Panc1 (cell line): ENCODE data around the gene IBA57. TPM values are rescaled to one million over a fixed set of nuclear protein-coding genes. Genes with fewer than 3 reads are reported as not detected.

ENCODE experiments used
- ATAC-seq: fragments of 200-7000 bp; cut with Tn5 transposase; 2 replicates; pipeline ENCODE4 v1.9.1; 2020; ENCODE audit warnings: mild to moderate bottlenecking, moderate library complexity
- BruUV-seq: library from RNA; stranded (reverse); fragments of 400-500 nt; replicated peaks from 2 replicates; lab custom pipeline; 2021; lab: Mats Ljungman, UMichigan
- CTCF ChIA-PET: fragments of 300-600 bp; sonication (Branson Sonifier 250); formaldehyde crosslinking; loops from one replicate; lab custom pipeline; 2022; ENCODE audit warnings: antibody characterized with exemption; lab: Charles Lee
- POLR2A ChIA-PET: fragments of 300-600 bp; sonication (Branson Sonifier 250); formaldehyde crosslinking; loops from one replicate; lab custom pipeline; 2022; ENCODE audit warnings: antibody characterized with exemption; lab: Charles Lee
- DNase-seq: peaks from one replicate; pipeline ENCODE4 v3.0.0-alpha.2; 2010; ENCODE audit warnings: low read depth, low spot score
- H3K27ac ChIP-seq: 2 replicates; pipeline ENCODE4 v1.5.1; 2011; ENCODE audit warnings: mild to moderate bottlenecking, low read length, inconsistent platforms
- H3K27me3 ChIP-seq: fragments of 200-500 bp; sonication (Bioruptor generic); 2 replicates; pipeline ENCODE4 v1.6.0; 2014; ENCODE audit warnings: low read length, inconsistent platforms; ENCODE audit not compliant: control insufficient read depth, insufficient read depth
- H3K36me3 ChIP-seq: fragments of 200-500 bp; sonication (Bioruptor generic); 2 replicates; pipeline ENCODE4 v1.5.1; 2014; ENCODE audit warnings: inconsistent platforms, mild to moderate bottlenecking, low read length, moderate library complexity; ENCODE audit not compliant: control insufficient read depth, insufficient read depth
- H3K4me1 ChIP-seq: 2 replicates; pipeline ENCODE4 v1.5.1; 2011; ENCODE audit warnings: inconsistent platforms, mild to moderate bottlenecking, low read length, moderate library complexity; ENCODE audit not compliant: control insufficient read depth, insufficient read depth
- H3K4me3 ChIP-seq, 2 experiments: 2 replicates each; pipeline ENCODE4 v1.5.1; 2011 to 2012; ENCODE audit warnings: low read depth in 2 of 2, low read length in 2 of 2, mild to moderate bottlenecking in 2 of 2, inconsistent platforms in 1 of 2, moderate library complexity in 1 of 2
- H3K9me3 ChIP-seq: fragments of 200-500 bp; sonication (Bioruptor generic); 2 replicates; pipeline ENCODE4 v1.5.1; 2014; ENCODE audit warnings: low read depth, mild to moderate bottlenecking, inconsistent platforms, low read length, moderate library complexity; ENCODE audit not compliant: control insufficient read depth, insufficient read depth
- POLR2AphosphoS5 ChIP-seq: IDR thresholded peaks from 2 replicates; pipeline ENCODE4 v1.6.1; 2012; ENCODE audit warnings: mild to moderate bottlenecking, low read depth, low read length, moderate library complexity
- SIN3A ChIP-seq: IDR thresholded peaks from 2 replicates; pipeline ENCODE4 v1.6.1; 2012; ENCODE audit warnings: low read depth, mild to moderate bottlenecking, low read length, moderate library complexity, borderline replicate concordance; ENCODE audit not compliant: insufficient read depth
- TCF7L2 ChIP-seq: IDR thresholded peaks from 2 replicates; pipeline ENCODE4 v1.6.1; 2011; ENCODE audit warnings: mild to moderate bottlenecking, low read depth, low read length, inconsistent platforms
- in situ Hi-C: cut with HindIII; loops from 2 replicates; pipeline ENCODE4 v1.10.0; 2016; ENCODE audit warnings: low sequenced_read_pairs, low pct_unique_long_range_greater_than_20kb
- intact Hi-C: fragments of 100-400 bp; cut with micrococcal nuclease; formaldehyde crosslinking; loops from one replicate; pipeline ENCODE4 v1.10.0; 2022; ENCODE audit not compliant: unreplicated experiment
- total RNA-seq: library from RNA; stranded (reverse); gene quantifications from one replicate; pipeline ENCODE4 v1.2.1, GENCODE V29; 2021; ENCODE audit not compliant: unreplicated experiment
- TF ChIP-seq, protein P1 (sequence below): fragments of 450-650 bp; IDR thresholded peaks from 2 replicates; pipeline ENCODE4 v1.5.1; 2017; ENCODE audit warnings: mild to moderate bottlenecking
- TF ChIP-seq, protein P2 (sequence below), 2 experiments: IDR thresholded peaks; 2 replicates each; pipeline ENCODE4 v1.6.1; 2011 to 2012; ENCODE audit warnings: low read depth in 2 of 2, control low read depth in 1 of 2, low read length in 1 of 2, mild to moderate bottlenecking in 1 of 2, moderate library complexity in 1 of 2; ENCODE audit not compliant: insufficient read depth in 1 of 2

The IBA57 gene
- total RNA-seq, 1 experiment from 2014 or later = 11.3 TPM

DNA sequence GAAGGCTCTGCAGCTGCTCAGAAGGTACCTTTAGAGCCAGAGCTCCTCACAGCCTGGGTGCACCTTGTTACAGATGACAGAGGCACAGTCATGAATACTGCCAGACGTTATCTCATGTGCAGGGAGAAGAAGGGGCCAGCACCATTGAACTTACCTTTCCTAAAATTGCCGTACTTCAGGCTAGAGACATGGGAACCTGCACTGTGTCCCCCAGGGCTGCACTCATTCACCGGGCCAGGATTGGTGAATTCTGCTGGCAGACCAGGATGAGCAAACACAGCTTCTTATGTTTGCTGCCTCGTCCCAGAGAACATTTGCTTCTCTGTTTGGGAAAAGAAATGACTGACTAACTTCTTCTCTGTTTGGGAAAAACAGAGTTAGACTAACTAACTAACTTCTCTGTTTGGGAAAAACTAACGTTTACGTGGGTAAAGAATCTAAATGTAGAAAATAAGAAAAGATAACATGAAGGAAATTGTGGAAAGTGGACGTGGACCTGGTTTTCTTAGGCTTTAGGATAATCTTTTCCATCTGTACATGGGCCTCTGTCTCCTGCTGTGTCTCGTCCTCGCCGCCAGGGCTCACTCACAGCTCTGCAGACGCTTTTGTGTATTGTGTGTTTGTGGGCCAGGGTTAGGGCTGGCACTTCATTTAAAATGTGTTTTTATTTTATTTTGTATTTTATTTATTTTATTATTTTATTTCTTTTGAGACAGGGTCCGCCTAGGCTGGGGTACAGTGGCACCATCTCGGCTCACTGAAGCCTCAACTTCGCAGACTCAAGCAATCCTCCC lies 52.1 kb downstream of the IBA57 start:
- DNase-seq = no peak
- no peaks in the 10 kb centered on the region for H3K27me3 ChIP-seq
- BruUV-seq = no TSS peak
- H3K4me1 ChIP-seq = no peaks in the 10 kb centered on the region
- no peak for TF ChIP-seq POLR2AphosphoS5
- TF ChIP-seq, protein P1, sequence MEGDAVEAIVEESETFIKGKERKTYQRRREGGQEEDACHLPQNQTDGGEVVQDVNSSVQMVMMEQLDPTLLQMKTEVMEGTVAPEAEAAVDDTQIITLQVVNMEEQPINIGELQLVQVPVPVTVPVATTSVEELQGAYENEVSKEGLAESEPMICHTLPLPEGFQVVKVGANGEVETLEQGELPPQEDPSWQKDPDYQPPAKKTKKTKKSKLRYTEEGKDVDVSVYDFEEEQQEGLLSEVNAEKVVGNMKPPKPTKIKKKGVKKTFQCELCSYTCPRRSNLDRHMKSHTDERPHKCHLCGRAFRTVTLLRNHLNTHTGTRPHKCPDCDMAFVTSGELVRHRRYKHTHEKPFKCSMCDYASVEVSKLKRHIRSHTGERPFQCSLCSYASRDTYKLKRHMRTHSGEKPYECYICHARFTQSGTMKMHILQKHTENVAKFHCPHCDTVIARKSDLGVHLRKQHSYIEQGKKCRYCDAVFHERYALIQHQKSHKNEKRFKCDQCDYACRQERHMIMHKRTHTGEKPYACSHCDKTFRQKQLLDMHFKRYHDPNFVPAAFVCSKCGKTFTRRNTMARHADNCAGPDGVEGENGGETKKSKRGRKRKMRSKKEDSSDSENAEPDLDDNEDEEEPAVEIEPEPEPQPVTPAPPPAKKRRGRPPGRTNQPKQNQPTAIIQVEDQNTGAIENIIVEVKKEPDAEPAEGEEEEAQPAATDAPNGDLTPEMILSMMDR = no peak
- TF ChIP-seq SIN3A = no peak
- TF ChIP-seq, protein P2, sequence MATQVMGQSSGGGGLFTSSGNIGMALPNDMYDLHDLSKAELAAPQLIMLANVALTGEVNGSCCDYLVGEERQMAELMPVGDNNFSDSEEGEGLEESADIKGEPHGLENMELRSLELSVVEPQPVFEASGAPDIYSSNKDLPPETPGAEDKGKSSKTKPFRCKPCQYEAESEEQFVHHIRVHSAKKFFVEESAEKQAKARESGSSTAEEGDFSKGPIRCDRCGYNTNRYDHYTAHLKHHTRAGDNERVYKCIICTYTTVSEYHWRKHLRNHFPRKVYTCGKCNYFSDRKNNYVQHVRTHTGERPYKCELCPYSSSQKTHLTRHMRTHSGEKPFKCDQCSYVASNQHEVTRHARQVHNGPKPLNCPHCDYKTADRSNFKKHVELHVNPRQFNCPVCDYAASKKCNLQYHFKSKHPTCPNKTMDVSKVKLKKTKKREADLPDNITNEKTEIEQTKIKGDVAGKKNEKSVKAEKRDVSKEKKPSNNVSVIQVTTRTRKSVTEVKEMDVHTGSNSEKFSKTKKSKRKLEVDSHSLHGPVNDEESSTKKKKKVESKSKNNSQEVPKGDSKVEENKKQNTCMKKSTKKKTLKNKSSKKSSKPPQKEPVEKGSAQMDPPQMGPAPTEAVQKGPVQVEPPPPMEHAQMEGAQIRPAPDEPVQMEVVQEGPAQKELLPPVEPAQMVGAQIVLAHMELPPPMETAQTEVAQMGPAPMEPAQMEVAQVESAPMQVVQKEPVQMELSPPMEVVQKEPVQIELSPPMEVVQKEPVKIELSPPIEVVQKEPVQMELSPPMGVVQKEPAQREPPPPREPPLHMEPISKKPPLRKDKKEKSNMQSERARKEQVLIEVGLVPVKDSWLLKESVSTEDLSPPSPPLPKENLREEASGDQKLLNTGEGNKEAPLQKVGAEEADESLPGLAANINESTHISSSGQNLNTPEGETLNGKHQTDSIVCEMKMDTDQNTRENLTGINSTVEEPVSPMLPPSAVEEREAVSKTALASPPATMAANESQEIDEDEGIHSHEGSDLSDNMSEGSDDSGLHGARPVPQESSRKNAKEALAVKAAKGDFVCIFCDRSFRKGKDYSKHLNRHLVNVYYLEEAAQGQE (IDR thresholded peaks at IDR 0.05; ENCODE audit: insufficient read depth in 1 of 2, low read depth in 2 of 2, low read length in 1 of 2) = no peak
- no peak for TF ChIP-seq TCF7L2
- in situ Hi-C loops = no loop called here
- ChIA-PET CTCF (no interaction called here), POLR2A (no interaction called here)
- no peak overlapping the region for H3K4me3 ChIP-seq
- intact Hi-C loops = no loop called here
- ATAC-seq = no peak
- H3K27ac ChIP-seq = no peak overlapping the region
- H3K36me3 ChIP-seq = no peaks in the 10 kb centered on the region
- no peaks in the 10 kb centered on the region for H3K9me3 ChIP-seq

DNA sequence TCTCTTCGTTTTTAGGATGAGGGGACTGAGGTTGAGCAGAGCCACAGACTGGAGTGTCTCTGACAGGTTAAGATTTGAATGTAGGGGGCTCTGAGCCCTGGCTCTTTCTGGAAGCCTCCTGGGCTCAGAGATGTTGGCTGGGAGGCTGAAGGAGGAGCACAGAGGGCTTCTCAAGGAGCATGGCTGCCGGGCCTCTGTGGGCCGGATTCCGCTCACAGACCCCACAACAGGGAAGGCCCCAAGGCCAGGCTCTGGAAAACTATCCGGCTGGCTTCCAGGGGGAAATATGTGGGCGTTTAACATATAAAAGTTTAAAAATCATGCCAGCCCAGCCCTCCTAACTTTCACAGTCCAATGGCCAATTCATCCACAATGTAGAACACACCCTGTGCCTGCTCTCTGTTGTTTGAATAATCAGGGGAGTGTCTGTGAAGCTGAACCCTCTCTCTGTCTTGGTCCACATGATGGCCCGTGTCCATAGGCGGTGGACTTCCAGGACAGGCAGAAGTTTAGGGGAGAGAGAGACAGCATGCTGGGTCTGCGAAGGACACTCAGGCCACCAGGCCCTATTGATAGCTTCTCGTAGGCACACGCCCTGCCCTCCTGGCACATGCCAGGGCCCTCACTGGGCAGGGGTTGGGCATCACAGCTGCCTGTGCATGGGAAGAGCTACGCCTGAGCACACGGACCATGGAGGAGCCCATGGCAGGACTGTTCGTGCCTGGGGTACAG lies 53.1 kb downstream of the IBA57 start:
- DNase-seq (no peak), ATAC-seq (no peak)
- POLR2A ChIA-PET = no interaction called here
- in situ Hi-C loops (no loop called here), intact Hi-C loops (no loop called here)
- TF ChIP-seq SIN3A (no peak), POLR2AphosphoS5 (no peak)
- TF ChIP-seq, protein P2 (IDR thresholded peaks at IDR 0.05; ENCODE audit: insufficient read depth in 1 of 2, low read depth in 2 of 2, low read length in 1 of 2) = no peak
- H3K4me3 ChIP-seq = no peak overlapping the region
- H3K4me1 ChIP-seq = no peaks in the 10 kb centered on the region
- no peaks in the 10 kb centered on the region for H3K36me3 ChIP-seq
- CTCF ChIA-PET = no interaction called here
- no peak overlapping the region for H3K27ac ChIP-seq
- no TSS peak for BruUV-seq
- no peaks in the 10 kb centered on the region for H3K27me3 ChIP-seq
- H3K9me3 ChIP-seq = no peaks in the 10 kb centered on the region
